Osteoblast (primary cell): ENCODE results near the gene SIRT1. TPM values are rescaled to one million over a fixed set of nuclear protein-coding genes. Genes with fewer than 3 reads are reported as not detected.
A peak's percentile ranks its signal among the peaks of the same experiment; 100 is the strongest.

Experiments used
- DNase-seq: peaks from one replicate; pipeline ENCODE4 v3.0.0; 2011; ENCODE audit warnings: low spot score, mixed read lengths; ENCODE audit not compliant: insufficient read length; ENCODE audit errors: missing footprints
- H2AFZ ChIP-seq: 2 replicates; pipeline ENCODE4 v1.6.0; 2011; ENCODE audit warnings: mild to moderate bottlenecking, low read length
- H3K27ac ChIP-seq: 2 replicates; pipeline ENCODE4 v1.5.1; 2011; ENCODE audit warnings: mild to moderate bottlenecking, low read depth, low read length, moderate library complexity
- H3K27me3 ChIP-seq: 2 replicates; pipeline ENCODE4 v1.6.0; 2012; ENCODE audit warnings: mild to moderate bottlenecking, control low read depth, inconsistent platforms, low read length, moderate library complexity; ENCODE audit not compliant: insufficient read depth
- H3K36me3 ChIP-seq: 2 replicates; pipeline ENCODE4 v1.5.1; 2011; ENCODE audit warnings: mild to moderate bottlenecking, low read length, control low read depth, moderate library complexity; ENCODE audit not compliant: insufficient read depth
- H3K4me1 ChIP-seq: 2 replicates; pipeline ENCODE4 v1.5.1; 2011; ENCODE audit warnings: mild to moderate bottlenecking, low read length, control low read depth, moderate library complexity; ENCODE audit not compliant: insufficient read depth
- H3K4me2 ChIP-seq: 2 replicates; pipeline ENCODE4 v1.6.0; 2011; ENCODE audit warnings: mild to moderate bottlenecking, low read length; ENCODE audit not compliant: insufficient read depth
- H3K4me3 ChIP-seq: fragments of 200-600 bp; sonication (generic); 3 replicates; pipeline ENCODE4 v1.5.1; 2012; ENCODE audit warnings: mild to moderate bottlenecking, low read length, inconsistent platforms; ENCODE audit not compliant: insufficient read depth
- H3K79me2 ChIP-seq: 2 replicates; pipeline ENCODE4 v1.6.0; 2012; ENCODE audit warnings: mild to moderate bottlenecking, low read length, control low read depth, inconsistent platforms; ENCODE audit not compliant: insufficient read depth
- H3K9me3 ChIP-seq: 2 replicates; pipeline ENCODE4 v1.5.1; 2011; ENCODE audit warnings: low read depth, low read length, control low read depth
- H4K20me1 ChIP-seq: 2 replicates; pipeline ENCODE4 v1.6.0; 2012; ENCODE audit warnings: mild to moderate bottlenecking, low read length, control low read depth; ENCODE audit not compliant: insufficient read depth
- total RNA-seq: library from RNA; depleted of rRNA; stranded (reverse); fragments of >200 nt; gene quantifications from 2 replicates; pipeline ENCODE4 v1.2.3, GENCODE V29; 2012
- TF ChIP-seq, protein P1 (sequence below): IDR thresholded peaks from 2 replicates; pipeline ENCODE4 v1.5.1; 2011; ENCODE audit warnings: mild to moderate bottlenecking, low read depth, low read length, moderate library complexity; ENCODE audit errors: extremely low read depth

The SIRT1 gene
- total RNA-seq, 1 donor, result 19.9 TPM

DNA sequence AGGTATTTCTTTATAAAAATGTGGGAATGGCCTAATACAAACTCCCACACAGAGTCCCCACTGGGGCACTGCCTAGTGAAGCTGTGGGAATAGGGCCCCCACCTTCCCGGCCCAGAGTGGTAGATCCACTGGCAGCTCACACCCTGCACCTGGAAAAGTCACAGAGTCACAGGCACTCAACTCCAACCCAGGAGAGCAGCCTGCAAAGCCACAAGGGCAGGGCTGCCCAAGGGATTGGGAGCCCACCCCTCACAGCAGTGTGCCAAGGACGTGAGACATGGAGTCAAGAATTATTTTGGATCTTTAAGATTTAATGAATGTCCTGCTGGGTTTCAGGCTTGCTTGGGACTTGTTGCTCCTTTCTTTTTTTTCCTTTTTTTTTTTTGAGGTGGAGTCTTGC is 41.2 kb upstream of the SIRT1 start:
- Histone ChIP-seq H3K4me1 (no peaks in the 10 kb centered on the region), H3K79me2 (no peaks in the 10 kb centered on the region), H4K20me1 (no peaks in the 10 kb centered on the region), H3K4me3 (no peak overlapping the region), H3K9me3 (peaks cover 3% of the 10 kb centered on the region), H3K27ac (no peak overlapping the region), H2AFZ (no peak overlapping the region), H3K36me3 (no peaks in the 10 kb centered on the region), H3K4me2 (no peak overlapping the region), H3K27me3 (no peaks in the 10 kb centered on the region)
- TF ChIP-seq, protein P1, sequence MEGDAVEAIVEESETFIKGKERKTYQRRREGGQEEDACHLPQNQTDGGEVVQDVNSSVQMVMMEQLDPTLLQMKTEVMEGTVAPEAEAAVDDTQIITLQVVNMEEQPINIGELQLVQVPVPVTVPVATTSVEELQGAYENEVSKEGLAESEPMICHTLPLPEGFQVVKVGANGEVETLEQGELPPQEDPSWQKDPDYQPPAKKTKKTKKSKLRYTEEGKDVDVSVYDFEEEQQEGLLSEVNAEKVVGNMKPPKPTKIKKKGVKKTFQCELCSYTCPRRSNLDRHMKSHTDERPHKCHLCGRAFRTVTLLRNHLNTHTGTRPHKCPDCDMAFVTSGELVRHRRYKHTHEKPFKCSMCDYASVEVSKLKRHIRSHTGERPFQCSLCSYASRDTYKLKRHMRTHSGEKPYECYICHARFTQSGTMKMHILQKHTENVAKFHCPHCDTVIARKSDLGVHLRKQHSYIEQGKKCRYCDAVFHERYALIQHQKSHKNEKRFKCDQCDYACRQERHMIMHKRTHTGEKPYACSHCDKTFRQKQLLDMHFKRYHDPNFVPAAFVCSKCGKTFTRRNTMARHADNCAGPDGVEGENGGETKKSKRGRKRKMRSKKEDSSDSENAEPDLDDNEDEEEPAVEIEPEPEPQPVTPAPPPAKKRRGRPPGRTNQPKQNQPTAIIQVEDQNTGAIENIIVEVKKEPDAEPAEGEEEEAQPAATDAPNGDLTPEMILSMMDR, result no peak
- no peak for DNase-seq

DNA sequence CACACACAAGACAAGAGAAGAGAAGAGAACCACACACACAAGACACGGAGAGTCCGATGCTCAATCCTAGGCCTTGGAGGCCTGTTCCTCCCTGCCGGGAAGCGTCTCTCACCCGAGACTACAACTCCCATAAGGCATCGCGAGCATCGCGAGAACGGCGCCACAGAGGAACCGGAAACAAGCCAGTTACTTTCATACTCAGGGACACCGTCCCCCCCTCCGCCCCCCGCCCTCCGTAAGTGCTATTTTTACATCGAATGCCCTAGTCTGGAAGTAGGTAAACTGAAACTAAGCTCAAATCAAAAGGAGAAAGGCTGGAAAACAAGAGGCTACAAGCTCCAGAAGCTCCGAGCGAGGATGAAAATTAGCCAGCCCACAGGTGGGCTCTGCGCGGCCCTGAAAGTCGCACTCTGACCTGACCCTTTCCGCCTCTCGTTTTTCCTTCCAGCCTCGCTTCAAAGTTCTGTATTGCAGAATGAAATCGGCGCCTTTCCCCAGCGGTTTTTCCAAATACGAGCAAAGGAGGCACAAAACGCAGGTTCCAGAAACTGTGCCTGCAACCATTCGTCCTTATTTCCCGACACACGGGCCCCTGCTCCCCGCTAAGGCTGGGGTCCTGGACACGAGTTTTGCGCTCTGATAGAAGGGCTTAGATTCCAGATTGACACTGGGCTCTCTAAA is 35.0 kb upstream of the SIRT1 start:
- peak overlapping the region; percentile 96 for H3K4me3 ChIP-seq
- H3K36me3 ChIP-seq, result no peaks in the 10 kb centered on the region
- TF ChIP-seq, protein P1, result no peak
- no peaks in the 10 kb centered on the region for H3K27me3 ChIP-seq
- no peaks in the 10 kb centered on the region for H3K9me3 ChIP-seq
- peak overlapping the region; percentile 94 for H3K27ac ChIP-seq
- H3K4me2 ChIP-seq, result peak overlapping the region; percentile 88
- H3K4me1 ChIP-seq, result no peaks in the 10 kb centered on the region
- H3K79me2 ChIP-seq, result no peaks in the 10 kb centered on the region
- H2AFZ ChIP-seq, result peak overlapping the region; percentile 97
- H4K20me1 ChIP-seq, result no peaks in the 10 kb centered on the region
- DNase-seq, result peak; percentile 96

DNA sequence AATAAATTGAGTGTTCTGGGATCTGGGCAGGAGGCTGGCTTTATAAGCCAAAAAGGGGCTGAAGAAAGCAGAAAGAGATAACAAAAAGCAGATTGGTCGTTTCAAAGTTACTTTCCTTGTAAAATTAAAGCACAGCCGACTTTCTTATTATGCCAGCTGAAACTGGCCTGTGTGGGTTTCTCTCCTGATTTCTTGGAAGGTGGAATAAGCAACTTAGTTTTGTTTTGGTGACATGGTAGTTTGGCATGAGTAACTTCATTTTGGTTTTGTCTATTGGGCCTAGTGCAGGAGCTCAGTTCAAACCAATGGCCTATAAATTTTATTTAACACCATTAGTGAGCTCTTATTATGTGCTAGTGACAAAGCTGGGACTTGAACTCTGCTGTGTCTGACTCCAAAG is 33.3 kb upstream of the SIRT1 start:
- TF ChIP-seq, protein P1, result no peak
- Histone ChIP-seq H4K20me1 (no peaks in the 10 kb centered on the region), H3K79me2 (no peaks in the 10 kb centered on the region), H3K27ac (no peak overlapping the region), H2AFZ (no peak overlapping the region), H3K27me3 (no peaks in the 10 kb centered on the region), H3K4me3 (no peak overlapping the region), H3K9me3 (no peaks in the 10 kb centered on the region), H3K4me1 (no peaks in the 10 kb centered on the region), H3K36me3 (no peaks in the 10 kb centered on the region), H3K4me2 (no peak overlapping the region)
- no peak for DNase-seq

DNA sequence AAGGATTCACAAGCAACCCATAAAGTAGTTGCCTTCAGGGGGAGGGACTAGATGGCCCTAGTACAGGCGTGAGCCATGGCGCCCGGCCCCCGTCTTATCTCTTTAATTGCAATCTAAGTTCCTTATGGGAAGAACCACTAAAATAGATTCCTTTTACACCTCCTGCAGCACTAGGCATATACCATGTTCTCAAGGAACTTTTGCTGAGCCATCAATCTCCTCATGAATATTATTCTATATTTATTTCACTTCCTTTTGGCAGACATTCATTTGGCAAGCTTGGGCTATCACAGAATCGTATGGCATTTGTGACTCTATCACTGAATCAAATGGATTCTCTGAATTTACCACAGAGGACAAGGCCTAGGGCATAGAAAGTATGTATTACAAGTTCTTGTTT is 31.7 kb upstream of the SIRT1 start:
- no peaks in the 10 kb centered on the region for H3K79me2 ChIP-seq
- no peaks in the 10 kb centered on the region for H3K4me1 ChIP-seq
- no peak overlapping the region for H3K27ac ChIP-seq
- no peak for DNase-seq
- TF ChIP-seq, protein P1, result no peak
- no peak overlapping the region for H2AFZ ChIP-seq
- no peaks in the 10 kb centered on the region for H3K27me3 ChIP-seq
- no peaks in the 10 kb centered on the region for H4K20me1 ChIP-seq
- no peak overlapping the region for H3K4me3 ChIP-seq
- H3K4me2 ChIP-seq, result no peak overlapping the region
- H3K36me3 ChIP-seq, result no peaks in the 10 kb centered on the region
- no peaks in the 10 kb centered on the region for H3K9me3 ChIP-seq
